NCI-H82 (cell line): ENCODE data around the gene BBS12.

Source experiments
- DNase-seq: peaks from one replicate; lab custom pipeline; 2025; lab: John Stamatoyannopoulos, UW

Gene BBS12

GRCh38 chr4:122715221-122715620 is 17.3 kb upstream of the BBS12 start:
- DNase-seq: no peak

- peak; percentile 88 for DNase-seq
Measured at GRCh38 chr4:122716825-122717448, 15.6 kb upstream of the BBS12 start.

- no peak for DNase-seq
Measured at GRCh38 chr4:122718281-122718680, 14.2 kb upstream of the BBS12 start.

GRCh38 chr4:122722256-122722655 is 10.2 kb upstream of the BBS12 start:
- DNase-seq: no peak

GRCh38 chr4:122728856-122729255 is 3.6 kb upstream of the BBS12 start:
- peak; percentile 1 for DNase-seq

GRCh38 chr4:122731676-122732075 is 828 bp upstream of the BBS12 start:
- no peak for DNase-seq

- no peak for DNase-seq
Measured at GRCh38 chr4:122733787-122734120, 1.2 kb downstream of the BBS12 start.

- DNase-seq: no peak
Measured at GRCh38 chr4:122739174-122739573, 6.7 kb downstream of the BBS12 start.

GRCh38 chr4:122742933-122743829 is 10.7 kb downstream of the BBS12 start:
- peak; percentile 19 for DNase-seq

- DNase-seq: no peak
Measured at GRCh38 chr4:122744229-122744628, 11.7 kb downstream of the BBS12 start.

GRCh38 chr4:122746485-122746965 is 14.0 kb downstream of the BBS12 start:
- no peak for DNase-seq

GRCh38 chr4:122747068-122747467 is 14.6 kb downstream of the BBS12 start:
- no peak for DNase-seq

GRCh38 chr4:122747883-122748282 is 15.4 kb downstream of the BBS12 start:
- DNase-seq: no peak

- no peak for DNase-seq
Measured at GRCh38 chr4:122749704-122750454, 17.4 kb downstream of the BBS12 start.

- DNase-seq: no peak
Measured at GRCh38 chr4:122755675-122756074, 23.2 kb downstream of the BBS12 start.

GRCh38 chr4:122758033-122758432 is 25.5 kb downstream of the BBS12 start:
- peak; percentile 38 for DNase-seq

GRCh38 chr4:122759639-122760310 is 27.3 kb downstream of the BBS12 start:
- peak; percentile 1 for DNase-seq

GRCh38 chr4:122762520-122762919 is 30.0 kb downstream of the BBS12 start:
- DNase-seq: no peak

- no peak for DNase-seq
Measured at GRCh38 chr4:122762966-122763716, 30.6 kb downstream of the BBS12 start.

- DNase-seq: no peak
Measured at GRCh38 chr4:122764071-122764820, 31.7 kb downstream of the BBS12 start.

- DNase-seq: no peak
Measured at GRCh38 chr4:122764821-122765215, 32.3 kb downstream of the BBS12 start.
